ENCODE data around the gene BMP6. TPM values are rescaled to one million over a fixed set of nuclear protein-coding genes. Genes with fewer than 3 reads are reported as not detected.

BMP6 gene
- total and polyA plus RNA-seq, 2 of the 4 experiments (the other 2 are of a cell fraction) = 0.18 to 0.19 TPM

DNA sequence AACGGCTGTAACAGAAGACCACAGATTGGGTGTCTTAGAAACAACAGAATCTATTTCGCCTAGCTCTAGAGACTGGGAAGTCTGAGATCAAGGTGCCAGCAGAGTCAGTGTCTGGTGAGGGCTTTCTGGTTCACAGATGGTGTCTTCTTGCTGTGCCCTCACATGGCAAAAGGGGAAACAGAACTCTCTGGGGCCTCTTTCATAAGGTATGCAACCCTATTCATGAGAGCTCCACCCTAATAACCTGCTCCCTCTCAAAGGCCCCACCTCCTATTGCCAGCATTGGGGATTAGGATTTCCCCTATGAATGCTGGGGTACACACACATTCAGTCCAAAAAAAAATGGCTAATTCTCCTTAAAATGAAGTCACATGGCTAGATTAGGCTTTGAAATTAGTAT is 174.7 kb downstream of the BMP6 start:
- no peak for DNase-seq
- no peaks in the 10 kb centered on the region for H3K9me3 ChIP-seq (ENCODE audit: control insufficient read depth, insufficient read depth, low read length)
- H2AK5ac ChIP-seq (ENCODE audit: low read depth, low read length) = no peak overlapping the region
- no peak overlapping the region for H2BK5ac ChIP-seq (ENCODE audit: low read depth, low read length, poor library complexity, severe bottlenecking)
- H3K14ac ChIP-seq (replicated peaks; ENCODE audit: low read depth, low read length) = no peak overlapping the region
- ChIA-PET CTCF (no interaction called here), POLR2A (ENCODE audit: unreplicated experiment) (no interaction called here)
- no peak overlapping the region for H3K23ac ChIP-seq (ENCODE audit: low read depth, low read length)
- no peak overlapping the region for H2AFZ ChIP-seq (replicated peaks; ENCODE audit: low read length, poor library complexity)
- WGBS, 2 experiments (ENCODE audit: extremely low coverage in 2 of 2, insufficient read length in 1 of 2) = no CpG with 5 or more reads among the region's 2 CpGs
- in situ Hi-C loops (cut with MboI; ENCODE audit: low sequenced_read_pairs) (no loop called here), intact Hi-C loops (cut with micrococcal nuclease) (no loop called here), dilution Hi-C loops (cut with HindIII; ENCODE audit: low sequenced_read_pairs, unreplicated experiment) (no loop called here)
- no peak overlapping the region for H3K9ac ChIP-seq (ENCODE audit: low read depth, low read length)
- H3K4ac ChIP-seq (ENCODE audit: low read depth, low read length) = no peak overlapping the region
- no peak overlapping the region for H3K4me3 ChIP-seq (ENCODE audit: insufficient read depth, low read depth, low read length)
- H3K27ac ChIP-seq (ENCODE audit: insufficient read depth, low read length) = no peak overlapping the region
- no peaks in the 10 kb centered on the region for H3K27me3 ChIP-seq (ENCODE audit: control insufficient read depth, insufficient read depth, low read length)
- H2AK9ac ChIP-seq (replicated peaks; ENCODE audit: low read depth, low read length, poor library complexity) = no peak overlapping the region
- H2BK120ac ChIP-seq (ENCODE audit: low read depth, low read length) = no peak overlapping the region
- H2BK20ac ChIP-seq (ENCODE audit: low read depth, low read length) = no peak overlapping the region
- no peak overlapping the region for H3K18ac ChIP-seq (ENCODE audit: low read depth, low read length)
- H4K91ac ChIP-seq (ENCODE audit: insufficient read depth, low read depth, low read length) = no peak overlapping the region
- ATAC-seq (ENCODE audit: low read depth) = no peak
- peaks cover 4% of the 10 kb centered on the region; the same call in 1 of the 2 replicates for H3K9me1 ChIP-seq (ENCODE audit: insufficient read depth, low read length)
- no peak overlapping the region for H4K5ac ChIP-seq (ENCODE audit: low read depth, low read length)
- H3K56ac ChIP-seq (ENCODE audit: extremely low read depth, insufficient read depth, low read length) = no peak overlapping the region
- peaks cover 48 to 50% of the 10 kb centered on the region in 2 experiments for H3K79me1 ChIP-seq (ENCODE audit: low read depth in 1 of 2, low read length in 2 of 2)
- peaks cover 62% of the 10 kb centered on the region for H3K36me3 ChIP-seq (ENCODE audit: control insufficient read depth, insufficient read depth, low read length)
- TF ChIP-seq MAFK (IDR thresholded peaks at IDR 0.05; ENCODE audit: low read depth, low read length) (no peak), CEBPB (IDR thresholded peaks at IDR 0.05; ENCODE audit: low read depth, low read length) (no peak), RCOR1 (IDR thresholded peaks at IDR 0.05; ENCODE audit: insufficient replicate concordance, low read length) (no peak), SMC3 (IDR thresholded peaks at IDR 0.05; ENCODE audit: low read depth, low read length) (no peak), MAZ (IDR thresholded peaks at IDR 0.05; ENCODE audit: borderline replicate concordance, low read depth, low read length) (no peak), RAD21 (IDR thresholded peaks at IDR 0.05; ENCODE audit: low read length) (no peak), BHLHE40 (IDR thresholded peaks at IDR 0.05; ENCODE audit: low read depth, low read length) (no peak), NFE2L2 (IDR thresholded peaks at IDR 0.05; ENCODE audit: low read depth, low read length) (no peak), RFX5 (IDR thresholded peaks at IDR 0.05; ENCODE audit: low read depth, low read length) (no peak), MXI1 (IDR thresholded peaks at IDR 0.05; ENCODE audit: borderline replicate concordance, low read depth, low read length) (no peak), FOS (IDR thresholded peaks at IDR 0.05; ENCODE audit: low read depth, low read length) (no peak)
- TF ChIP-seq, protein P1, sequence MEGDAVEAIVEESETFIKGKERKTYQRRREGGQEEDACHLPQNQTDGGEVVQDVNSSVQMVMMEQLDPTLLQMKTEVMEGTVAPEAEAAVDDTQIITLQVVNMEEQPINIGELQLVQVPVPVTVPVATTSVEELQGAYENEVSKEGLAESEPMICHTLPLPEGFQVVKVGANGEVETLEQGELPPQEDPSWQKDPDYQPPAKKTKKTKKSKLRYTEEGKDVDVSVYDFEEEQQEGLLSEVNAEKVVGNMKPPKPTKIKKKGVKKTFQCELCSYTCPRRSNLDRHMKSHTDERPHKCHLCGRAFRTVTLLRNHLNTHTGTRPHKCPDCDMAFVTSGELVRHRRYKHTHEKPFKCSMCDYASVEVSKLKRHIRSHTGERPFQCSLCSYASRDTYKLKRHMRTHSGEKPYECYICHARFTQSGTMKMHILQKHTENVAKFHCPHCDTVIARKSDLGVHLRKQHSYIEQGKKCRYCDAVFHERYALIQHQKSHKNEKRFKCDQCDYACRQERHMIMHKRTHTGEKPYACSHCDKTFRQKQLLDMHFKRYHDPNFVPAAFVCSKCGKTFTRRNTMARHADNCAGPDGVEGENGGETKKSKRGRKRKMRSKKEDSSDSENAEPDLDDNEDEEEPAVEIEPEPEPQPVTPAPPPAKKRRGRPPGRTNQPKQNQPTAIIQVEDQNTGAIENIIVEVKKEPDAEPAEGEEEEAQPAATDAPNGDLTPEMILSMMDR (conservative IDR thresholded peaks at IDR 0.05; ENCODE audit: low read depth, low read length) = no peak
- TF ChIP-seq, protein P2, sequence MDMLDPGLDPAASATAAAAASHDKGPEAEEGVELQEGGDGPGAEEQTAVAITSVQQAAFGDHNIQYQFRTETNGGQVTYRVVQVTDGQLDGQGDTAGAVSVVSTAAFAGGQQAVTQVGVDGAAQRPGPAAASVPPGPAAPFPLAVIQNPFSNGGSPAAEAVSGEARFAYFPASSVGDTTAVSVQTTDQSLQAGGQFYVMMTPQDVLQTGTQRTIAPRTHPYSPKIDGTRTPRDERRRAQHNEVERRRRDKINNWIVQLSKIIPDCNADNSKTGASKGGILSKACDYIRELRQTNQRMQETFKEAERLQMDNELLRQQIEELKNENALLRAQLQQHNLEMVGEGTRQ (IDR thresholded peaks at IDR 0.05; ENCODE audit: low read depth, low read length) = no peak
- TF ChIP-seq, protein P3, sequence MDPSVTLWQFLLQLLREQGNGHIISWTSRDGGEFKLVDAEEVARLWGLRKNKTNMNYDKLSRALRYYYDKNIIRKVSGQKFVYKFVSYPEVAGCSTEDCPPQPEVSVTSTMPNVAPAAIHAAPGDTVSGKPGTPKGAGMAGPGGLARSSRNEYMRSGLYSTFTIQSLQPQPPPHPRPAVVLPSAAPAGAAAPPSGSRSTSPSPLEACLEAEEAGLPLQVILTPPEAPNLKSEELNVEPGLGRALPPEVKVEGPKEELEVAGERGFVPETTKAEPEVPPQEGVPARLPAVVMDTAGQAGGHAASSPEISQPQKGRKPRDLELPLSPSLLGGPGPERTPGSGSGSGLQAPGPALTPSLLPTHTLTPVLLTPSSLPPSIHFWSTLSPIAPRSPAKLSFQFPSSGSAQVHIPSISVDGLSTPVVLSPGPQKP (IDR thresholded peaks at IDR 0.05; ENCODE audit: borderline replicate concordance, low read depth, low read length) = no peak
- H2BK15ac ChIP-seq (ENCODE audit: low read depth, low read length) = no peak overlapping the region
- H3K4me2 ChIP-seq (ENCODE audit: low read depth, low read length) = no peak overlapping the region
- no peak overlapping the region for H4K8ac ChIP-seq (ENCODE audit: low read depth in 2 of 2, low read length in 2 of 2)
- H3K4me1 ChIP-seq (ENCODE audit: control insufficient read depth, insufficient read depth, low read length) = no peaks in the 10 kb centered on the region
- H4K20me1 ChIP-seq (ENCODE audit: insufficient read depth, low read length) = peaks cover 20% of the 10 kb centered on the region
- no TSS peak for BruUV-seq (replicated peaks)
